ENCODE data around the gene TMEM132A. TPM values are rescaled to one million over a fixed set of nuclear protein-coding genes. Genes with fewer than 3 reads are reported as not detected.

TMEM132A gene
- total RNA-seq, 1 donor from 2014 or later, result 113 TPM

DNA sequence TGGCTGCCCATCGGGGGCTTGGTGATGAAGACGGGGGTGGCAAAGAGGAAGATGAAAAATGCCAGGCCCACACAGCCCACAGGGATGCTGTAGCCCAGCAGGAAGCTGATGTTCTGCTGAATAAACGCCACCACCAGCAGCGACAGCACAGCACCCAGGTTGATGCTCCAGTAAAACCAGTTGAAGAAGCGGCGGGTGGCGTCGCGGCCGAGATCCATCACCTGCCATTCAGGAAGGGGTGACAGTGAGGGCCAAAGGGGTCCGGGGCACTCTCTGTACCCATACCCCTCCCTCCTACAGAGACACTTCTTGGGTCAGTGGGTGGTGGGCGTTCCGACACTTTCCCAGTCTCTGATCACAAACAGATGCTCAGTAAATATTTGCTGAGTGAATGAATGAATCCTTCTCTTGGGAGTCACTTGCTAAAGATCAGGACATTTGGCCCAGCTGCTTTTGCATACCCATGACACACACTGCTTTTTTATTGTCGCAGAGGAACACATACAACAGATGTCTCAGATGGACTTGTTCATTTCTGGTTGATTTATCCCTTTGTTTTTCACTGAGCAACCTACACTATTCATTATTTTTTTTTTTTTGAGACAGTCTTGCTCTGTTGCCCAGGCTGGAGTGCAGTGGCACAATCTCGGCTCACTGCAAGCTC lies 22.5 kb downstream of the TMEM132A start:
- Mint-ChIP-seq H3K9me3 (ENCODE audit: unreplicated experiment) (no peaks in the 10 kb centered on the region), H3K27me3 (ENCODE audit: unreplicated experiment) (no peaks in the 10 kb centered on the region), H3K36me3 (ENCODE audit: unreplicated experiment) (peaks cover 10% of the 10 kb centered on the region), H3K4me1 (ENCODE audit: unreplicated experiment) (peaks cover 7% of the 10 kb centered on the region), H3K4me3 (ENCODE audit: unreplicated experiment) (no peak overlapping the region), H3K27ac (ENCODE audit: unreplicated experiment) (no peak overlapping the region)
- DNase-seq (ENCODE audit: extremely low spot score, unreplicated experiment), result no peak
- TF ChIP-seq, protein P1, sequence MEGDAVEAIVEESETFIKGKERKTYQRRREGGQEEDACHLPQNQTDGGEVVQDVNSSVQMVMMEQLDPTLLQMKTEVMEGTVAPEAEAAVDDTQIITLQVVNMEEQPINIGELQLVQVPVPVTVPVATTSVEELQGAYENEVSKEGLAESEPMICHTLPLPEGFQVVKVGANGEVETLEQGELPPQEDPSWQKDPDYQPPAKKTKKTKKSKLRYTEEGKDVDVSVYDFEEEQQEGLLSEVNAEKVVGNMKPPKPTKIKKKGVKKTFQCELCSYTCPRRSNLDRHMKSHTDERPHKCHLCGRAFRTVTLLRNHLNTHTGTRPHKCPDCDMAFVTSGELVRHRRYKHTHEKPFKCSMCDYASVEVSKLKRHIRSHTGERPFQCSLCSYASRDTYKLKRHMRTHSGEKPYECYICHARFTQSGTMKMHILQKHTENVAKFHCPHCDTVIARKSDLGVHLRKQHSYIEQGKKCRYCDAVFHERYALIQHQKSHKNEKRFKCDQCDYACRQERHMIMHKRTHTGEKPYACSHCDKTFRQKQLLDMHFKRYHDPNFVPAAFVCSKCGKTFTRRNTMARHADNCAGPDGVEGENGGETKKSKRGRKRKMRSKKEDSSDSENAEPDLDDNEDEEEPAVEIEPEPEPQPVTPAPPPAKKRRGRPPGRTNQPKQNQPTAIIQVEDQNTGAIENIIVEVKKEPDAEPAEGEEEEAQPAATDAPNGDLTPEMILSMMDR (IDR thresholded peaks at IDR 0.05), result no peak

DNA sequence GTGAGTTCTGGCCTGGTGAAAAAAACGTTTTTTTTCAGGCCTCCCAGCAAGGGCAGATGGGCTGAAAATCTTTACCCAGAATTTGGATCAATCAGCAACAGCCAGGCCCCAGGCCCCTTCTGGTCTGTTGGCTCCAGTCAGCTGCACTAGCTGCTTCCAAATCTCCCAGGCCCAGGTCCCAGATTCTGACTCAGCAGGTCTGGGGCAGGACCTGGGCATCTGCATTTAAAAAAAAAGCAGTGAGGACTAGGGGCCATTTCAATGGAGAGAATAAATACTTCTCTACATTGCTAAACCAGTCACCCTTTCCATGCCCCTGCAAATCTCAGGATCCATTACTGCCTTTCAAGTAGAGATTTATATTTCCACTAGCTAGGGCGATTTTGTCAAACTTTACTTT lies 23.4 kb downstream of the TMEM132A start:
- Mint-ChIP-seq H3K9me3 (ENCODE audit: unreplicated experiment) (no peaks in the 10 kb centered on the region), H3K27me3 (ENCODE audit: unreplicated experiment) (no peaks in the 10 kb centered on the region), H3K36me3 (ENCODE audit: unreplicated experiment) (peaks cover 10% of the 10 kb centered on the region), H3K4me1 (ENCODE audit: unreplicated experiment) (peaks cover 15% of the 10 kb centered on the region), H3K27ac (ENCODE audit: unreplicated experiment) (no peak overlapping the region), H3K4me3 (ENCODE audit: unreplicated experiment) (no peak overlapping the region)
- no peak for DNase-seq (ENCODE audit: extremely low spot score, unreplicated experiment)
- TF ChIP-seq, protein P1 (IDR thresholded peaks at IDR 0.05), result no peak

DNA sequence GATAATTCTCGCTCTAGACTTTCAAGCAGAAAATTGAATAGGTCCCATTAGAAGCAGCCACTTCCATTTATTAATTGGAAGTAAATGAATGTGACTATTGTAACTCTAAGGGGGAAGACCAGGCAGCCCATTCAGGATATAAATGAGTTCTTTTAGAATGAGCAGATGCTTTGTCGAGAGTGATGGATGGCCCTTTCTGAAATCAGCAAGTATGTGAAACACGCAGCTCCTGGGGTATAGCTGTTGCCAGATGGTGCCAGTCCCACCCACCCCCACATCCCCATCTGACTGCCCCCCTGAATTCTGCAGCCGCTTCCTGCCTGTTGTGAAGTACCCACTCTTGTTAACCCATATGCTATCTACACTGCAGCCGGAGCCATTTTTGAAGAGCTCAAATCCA lies 24.0 kb downstream of the TMEM132A start:
- H3K9me3 Mint-ChIP-seq (ENCODE audit: unreplicated experiment), result no peaks in the 10 kb centered on the region
- no peak overlapping the region for H3K4me3 Mint-ChIP-seq (ENCODE audit: unreplicated experiment)
- H3K4me1 Mint-ChIP-seq (ENCODE audit: unreplicated experiment), result peaks cover 17% of the 10 kb centered on the region
- TF ChIP-seq, protein P1 (IDR thresholded peaks at IDR 0.05), result no peak
- no peaks in the 10 kb centered on the region for H3K27me3 Mint-ChIP-seq (ENCODE audit: unreplicated experiment)
- no peak for DNase-seq (ENCODE audit: extremely low spot score, unreplicated experiment)
- H3K27ac Mint-ChIP-seq (ENCODE audit: unreplicated experiment), result no peak overlapping the region
- H3K36me3 Mint-ChIP-seq (ENCODE audit: unreplicated experiment), result peaks cover 10% of the 10 kb centered on the region

DNA sequence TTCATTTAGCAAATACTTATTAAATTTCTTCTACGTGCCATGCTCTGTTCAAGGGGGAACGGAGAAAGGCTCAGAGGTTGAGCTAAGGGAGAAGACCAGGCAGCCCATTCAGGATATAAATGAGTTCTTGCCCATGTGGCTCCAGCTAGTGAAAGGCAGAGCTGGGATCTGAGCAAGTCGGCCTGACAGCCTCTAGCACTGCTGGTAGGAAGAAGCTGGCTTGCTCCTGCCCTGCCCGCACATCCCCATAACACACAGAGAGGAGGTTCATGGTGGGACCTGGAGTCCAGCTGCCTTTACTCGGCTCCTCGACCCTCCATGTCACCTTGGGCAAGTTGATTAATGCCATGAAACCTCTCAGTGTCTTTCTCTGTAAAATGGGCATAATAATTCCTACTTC lies 25.8 kb downstream of the TMEM132A start:
- Mint-ChIP-seq H3K36me3 (ENCODE audit: unreplicated experiment) (peaks cover 9% of the 10 kb centered on the region), H3K4me1 (ENCODE audit: unreplicated experiment) (peaks cover 17% of the 10 kb centered on the region), H3K27me3 (ENCODE audit: unreplicated experiment) (no peaks in the 10 kb centered on the region), H3K27ac (ENCODE audit: unreplicated experiment) (no peak overlapping the region), H3K4me3 (ENCODE audit: unreplicated experiment) (peak overlapping the region; percentile 56), H3K9me3 (ENCODE audit: unreplicated experiment) (no peaks in the 10 kb centered on the region)
- TF ChIP-seq, protein P1 (IDR thresholded peaks at IDR 0.05), result no peak
- no peak for DNase-seq (ENCODE audit: extremely low spot score, unreplicated experiment)

DNA sequence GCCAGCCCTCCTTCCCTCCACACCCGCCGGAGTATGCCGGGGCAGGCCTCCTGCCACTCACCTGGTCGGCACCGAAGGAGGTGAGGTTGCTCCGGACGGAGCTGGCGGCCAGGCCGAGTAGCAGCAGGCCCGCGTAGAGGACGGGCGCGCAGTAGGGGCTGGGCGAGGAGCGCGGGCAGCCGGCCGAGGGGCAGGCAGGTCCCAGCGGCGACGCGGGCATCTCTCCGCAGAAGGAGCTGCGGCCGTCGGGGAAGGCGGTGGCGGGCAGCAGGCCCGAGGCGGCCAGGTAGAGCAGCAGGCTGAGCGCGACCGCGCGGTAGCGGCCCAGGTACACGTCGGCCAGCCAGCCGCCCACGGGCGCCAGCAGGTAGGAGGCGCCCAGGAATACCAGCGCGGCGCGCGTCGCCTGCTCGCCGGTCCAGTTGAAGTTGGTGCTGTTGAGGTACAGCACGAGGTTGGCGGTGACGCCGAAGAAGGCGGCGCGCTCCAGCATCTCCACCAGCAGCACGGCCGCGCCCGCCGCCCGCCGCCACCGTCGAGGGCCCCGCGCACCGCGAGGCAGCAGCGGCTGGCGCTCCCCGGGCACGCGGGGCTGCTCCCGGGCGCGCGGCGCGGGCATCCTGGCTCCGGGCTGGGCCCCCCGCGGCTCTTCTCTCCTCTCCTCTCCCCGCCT lies 26.8 kb downstream of the TMEM132A start:
- H3K27ac Mint-ChIP-seq (ENCODE audit: unreplicated experiment), result no peak overlapping the region
- TF ChIP-seq, protein P1 (IDR thresholded peaks at IDR 0.05), result no peak

More for the DNA sequence above, 26.8 kb downstream of the TMEM132A start:
- Mint-ChIP-seq H3K4me1 (ENCODE audit: unreplicated experiment) (peaks cover 17% of the 10 kb centered on the region), H3K9me3 (ENCODE audit: unreplicated experiment) (no peaks in the 10 kb centered on the region), H3K4me3 (ENCODE audit: unreplicated experiment) (no peak overlapping the region), H3K36me3 (ENCODE audit: unreplicated experiment) (peaks cover 2% of the 10 kb centered on the region), H3K27me3 (ENCODE audit: unreplicated experiment) (no peaks in the 10 kb centered on the region)
- no peak for DNase-seq (ENCODE audit: extremely low spot score, unreplicated experiment)

Data from osteocyte (in vitro differentiated cells).